H9 (cell line): Measurements from ENCODE around the gene NUP210L. TPM values are rescaled to one million over a fixed set of nuclear protein-coding genes. Genes with fewer than 3 reads are reported as not detected.
A peak's percentile ranks its signal among the peaks of the same experiment; 100 is the strongest.

Experiments used
- DNase-seq: peaks from one replicate; pipeline ENCODE4 v3.0.0-alpha.2; 2017
- H2AFZ ChIP-seq: one replicate; pipeline ENCODE4 v1.6.1; 2013; ENCODE audit warnings: mild to moderate bottlenecking, low read length, control low read depth, moderate library complexity
- H2AK5ac ChIP-seq: 2 replicates; pipeline ENCODE4 v1.6.1; 2013; ENCODE audit warnings: low read length, control low read depth, mixed read lengths; ENCODE audit not compliant: insufficient read length
- H2BK120ac ChIP-seq: one replicate; pipeline ENCODE4 v1.6.1; 2013; ENCODE audit warnings: low read depth, mild to moderate bottlenecking, low read length, control low read depth, inconsistent platforms; ENCODE audit not compliant: poor library complexity, severe bottlenecking
- H2BK12ac ChIP-seq: 2 replicates; pipeline ENCODE4 v1.6.1; 2013; ENCODE audit warnings: low read length, control low read depth, mixed read lengths, low read depth; ENCODE audit not compliant: insufficient read length
- H2BK15ac ChIP-seq: 2 replicates; pipeline ENCODE4 v1.6.1; 2013; ENCODE audit warnings: low read depth, low read length, control low read depth
- H2BK20ac ChIP-seq: one replicate; pipeline ENCODE4 v1.6.1; 2013; ENCODE audit warnings: low read depth, mild to moderate bottlenecking, low read length, control low read depth, inconsistent platforms; ENCODE audit not compliant: poor library complexity, severe bottlenecking
- H2BK5ac ChIP-seq: 2 replicates; pipeline ENCODE4 v1.6.1; 2013; ENCODE audit warnings: low read length, control low read depth, mixed read lengths; ENCODE audit not compliant: insufficient read length
- H3K14ac ChIP-seq: 2 replicates; pipeline ENCODE4 v1.6.1; 2013; ENCODE audit warnings: low read length, control low read depth; ENCODE audit not compliant: insufficient read depth
- H3K18ac ChIP-seq: 2 replicates; pipeline ENCODE4 v1.6.1; 2013; ENCODE audit warnings: low read depth, mild to moderate bottlenecking, mixed read lengths, low read length, control low read depth; ENCODE audit not compliant: insufficient read length
- H3K23ac ChIP-seq: 2 replicates; pipeline ENCODE4 v1.6.1; 2013; ENCODE audit warnings: low read length, control low read depth, mixed read lengths, low read depth; ENCODE audit not compliant: insufficient read length
- H3K23me2 ChIP-seq: 2 replicates; pipeline ENCODE4 v1.6.1; 2013; ENCODE audit warnings: low read depth, mild to moderate bottlenecking, mixed read lengths, low read length, control low read depth; ENCODE audit not compliant: insufficient read length, poor library complexity, severe bottlenecking
- H3K27ac ChIP-seq: 2 replicates; pipeline ENCODE4 v1.5.1; 2013; ENCODE audit warnings: low read length, control low read depth, mixed read lengths, low read depth; ENCODE audit not compliant: insufficient read length
- H3K27me3 ChIP-seq: 2 replicates; pipeline ENCODE4 v1.6.1; 2013; ENCODE audit warnings: low read length, control low read depth, inconsistent platforms; ENCODE audit not compliant: insufficient read depth
- H3K4ac ChIP-seq: 2 replicates; pipeline ENCODE4 v1.6.1; 2013; ENCODE audit warnings: low read depth, mild to moderate bottlenecking, control low read depth, inconsistent platforms, low read length, moderate library complexity
- H3K4me1 ChIP-seq: 2 replicates; pipeline ENCODE4 v1.6.1; 2013; ENCODE audit warnings: low read length, control low read depth, inconsistent platforms; ENCODE audit not compliant: insufficient read depth
- H3K4me2 ChIP-seq: 2 replicates; pipeline ENCODE4 v1.6.1; 2013; ENCODE audit warnings: low read length, control low read depth, mixed read lengths; ENCODE audit not compliant: insufficient read length, insufficient read depth
- H3K56ac ChIP-seq: 2 replicates; pipeline ENCODE4 v1.6.1; 2013; ENCODE audit warnings: low read depth, mild to moderate bottlenecking, mixed read lengths, low read length, control low read depth; ENCODE audit not compliant: insufficient read length
- H3K79me1 ChIP-seq: 2 replicates; pipeline ENCODE4 v1.6.1; 2013; ENCODE audit warnings: low read depth, mild to moderate bottlenecking, moderate library complexity, low read length, control low read depth, inconsistent platforms; ENCODE audit not compliant: insufficient read depth, poor library complexity, severe bottlenecking
- H3K79me2 ChIP-seq: 2 replicates; pipeline ENCODE4 v1.6.1; 2013; ENCODE audit warnings: low read length, control low read depth, inconsistent platforms; ENCODE audit not compliant: insufficient read depth
- H3K9ac ChIP-seq: 2 replicates; pipeline ENCODE4 v1.6.1; 2013; ENCODE audit warnings: low read length, control low read depth, mixed read lengths; ENCODE audit not compliant: insufficient read length; ENCODE audit errors: extremely low read depth
- H3K9me3 ChIP-seq: one replicate; pipeline ENCODE4 v1.6.1; 2013; ENCODE audit warnings: low read depth, low read length, inconsistent platforms; ENCODE audit not compliant: control insufficient read depth
- H3T11ph ChIP-seq: one replicate; pipeline ENCODE4 v1.6.1; 2013; ENCODE audit warnings: mild to moderate bottlenecking, low read length, control low read depth, inconsistent platforms
- H4K20me1 ChIP-seq: one replicate; pipeline ENCODE4 v1.6.1; 2013; ENCODE audit not compliant: control insufficient read depth, insufficient read length, insufficient read depth
- H4K5ac ChIP-seq: 2 replicates; pipeline ENCODE4 v1.6.1; 2013; ENCODE audit warnings: low read depth, mild to moderate bottlenecking, mixed read lengths, low read length, control low read depth; ENCODE audit not compliant: insufficient read length
- H4K8ac ChIP-seq: replicated peaks from 2 replicates; pipeline ENCODE4 v1.6.1; 2013; ENCODE audit warnings: low read length, control low read depth, mixed read lengths, low read depth; ENCODE audit not compliant: insufficient read length
- H4K91ac ChIP-seq: 2 replicates; pipeline ENCODE4 v1.6.1; 2013; ENCODE audit warnings: low read depth, mild to moderate bottlenecking, moderate library complexity, mixed read lengths, low read length, control low read depth; ENCODE audit not compliant: insufficient read length
- H3K27ac Mint-ChIP-seq, 3 experiments: 2 replicates in 2 of 3; 3 replicates in 1 of 3; pipeline ENCODE4 v1.8.0; 2020 to 2021; ENCODE audit warnings: mixed read lengths in 3 of 3, mild to moderate bottlenecking in 1 of 3, moderate library complexity in 1 of 3
- H3K27me3 Mint-ChIP-seq: 2 replicates; pipeline ENCODE4 v1.8.0; 2021; ENCODE audit warnings: low read depth, mild to moderate bottlenecking, moderate library complexity, mixed read lengths
- H3K36me3 Mint-ChIP-seq, 3 experiments: 2 replicates in 2 of 3; 3 replicates in 1 of 3; pipeline ENCODE4 v1.8.0; 2020 to 2021; ENCODE audit warnings: low read depth in 3 of 3, mixed read lengths in 3 of 3; ENCODE audit not compliant: insufficient read depth in 1 of 3
- H3K4me1 Mint-ChIP-seq, 2 experiments: 2 replicates each; pipeline ENCODE4 v1.8.0; 2020; ENCODE audit warnings: mixed read lengths in 2 of 2
- H3K4me3 Mint-ChIP-seq, 2 experiments: 2 replicates in 1 of 2; 3 replicates in 1 of 2; pipeline ENCODE4 v1.8.0; 2020 to 2021; ENCODE audit warnings: mild to moderate bottlenecking in 2 of 2, mixed read lengths in 2 of 2, moderate library complexity in 1 of 2
- H3K9me3 Mint-ChIP-seq, 2 experiments: 2 replicates in 1 of 2; 3 replicates in 1 of 2; pipeline ENCODE4 v1.8.0; 2020; ENCODE audit warnings: mild to moderate bottlenecking in 2 of 2, mixed read lengths in 2 of 2, moderate library complexity in 1 of 2
- WGBS: extraction: QIAGEN DNeasy Blood & Tissue Kit; methylation state at CpG from one replicate; pipeline ENCODE4 v1.1.7; 2013; ENCODE audit warnings: missing lambda C conversion rate, low lambda C conversion rate, mixed read lengths; ENCODE audit not compliant: insufficient read length; ENCODE audit errors: extremely low coverage; 5-methylcytosine and 5-hydroxymethylcytosine counted together
- total RNA-seq: library from RNA; stranded (reverse); gene quantifications from 2 replicates; pipeline ENCODE4 v1.2.1, GENCODE V29; 2021
- TF ChIP-seq, protein P1 (sequence below): fragments of 200-600 bp; sonication (generic); conservative IDR thresholded peaks from 3 replicates; pipeline ENCODE4 v1.8.0; 2021; ENCODE audit warnings: antibody characterized with exemption, mild to moderate bottlenecking

Gene NUP210L
- total RNA-seq, 1 experiment from 2014 or later, result 0.04 TPM

DNA sequence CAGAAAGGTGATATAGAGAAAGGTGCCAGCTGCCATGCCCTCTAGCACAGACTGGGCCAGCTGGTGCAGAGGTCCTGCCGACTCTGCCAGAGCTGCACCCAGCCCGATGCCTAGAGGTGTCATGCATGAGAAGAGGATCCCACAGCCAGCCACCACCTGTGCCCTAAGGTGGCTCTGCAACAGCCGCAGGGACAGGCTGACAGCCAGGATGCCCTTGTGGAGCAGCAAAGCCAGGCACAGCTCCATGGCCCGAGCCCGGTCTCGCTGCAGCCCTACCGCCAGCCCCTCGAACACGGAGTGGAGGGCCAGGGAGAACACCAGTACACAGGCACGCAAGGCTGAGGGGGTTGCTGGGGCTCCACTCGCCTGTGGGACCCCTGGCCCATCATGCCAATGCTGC lies 194.7 kb downstream of the NUP210L start:
- Histone ChIP-seq H2BK15ac (no peak overlapping the region), H3K9me3 (no peaks in the 10 kb centered on the region)
- H3K36me3 Mint-ChIP-seq, result peaks cover 25 to 36% (median 27%) of the 10 kb centered on the region in 3 experiments

More for the DNA sequence above, 194.7 kb downstream of the NUP210L start:
- peaks cover 42 to 54% of the 10 kb centered on the region in 2 experiments for H3K4me1 Mint-ChIP-seq
- H3K9me3 Mint-ChIP-seq, result no peaks in the 10 kb centered on the region; a peak in 1 of 5 replicates
- no peak for DNase-seq
- peaks cover 18% of the 10 kb centered on the region for H3K79me1 ChIP-seq
- no peak overlapping the region for H4K5ac ChIP-seq
- TF ChIP-seq, protein P1, sequence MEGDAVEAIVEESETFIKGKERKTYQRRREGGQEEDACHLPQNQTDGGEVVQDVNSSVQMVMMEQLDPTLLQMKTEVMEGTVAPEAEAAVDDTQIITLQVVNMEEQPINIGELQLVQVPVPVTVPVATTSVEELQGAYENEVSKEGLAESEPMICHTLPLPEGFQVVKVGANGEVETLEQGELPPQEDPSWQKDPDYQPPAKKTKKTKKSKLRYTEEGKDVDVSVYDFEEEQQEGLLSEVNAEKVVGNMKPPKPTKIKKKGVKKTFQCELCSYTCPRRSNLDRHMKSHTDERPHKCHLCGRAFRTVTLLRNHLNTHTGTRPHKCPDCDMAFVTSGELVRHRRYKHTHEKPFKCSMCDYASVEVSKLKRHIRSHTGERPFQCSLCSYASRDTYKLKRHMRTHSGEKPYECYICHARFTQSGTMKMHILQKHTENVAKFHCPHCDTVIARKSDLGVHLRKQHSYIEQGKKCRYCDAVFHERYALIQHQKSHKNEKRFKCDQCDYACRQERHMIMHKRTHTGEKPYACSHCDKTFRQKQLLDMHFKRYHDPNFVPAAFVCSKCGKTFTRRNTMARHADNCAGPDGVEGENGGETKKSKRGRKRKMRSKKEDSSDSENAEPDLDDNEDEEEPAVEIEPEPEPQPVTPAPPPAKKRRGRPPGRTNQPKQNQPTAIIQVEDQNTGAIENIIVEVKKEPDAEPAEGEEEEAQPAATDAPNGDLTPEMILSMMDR, result no peak
- H4K8ac ChIP-seq, result no peak overlapping the region
- H3K9ac ChIP-seq, result no peak overlapping the region
- no peak overlapping the region for H3K4me2 ChIP-seq
- no peak overlapping the region for H2BK120ac ChIP-seq
- no peak overlapping the region for H3K56ac ChIP-seq
- no peaks in the 10 kb centered on the region for H3K27me3 ChIP-seq
- H4K20me1 ChIP-seq, result no peaks in the 10 kb centered on the region
- H3K4ac ChIP-seq, result no peak overlapping the region
- H3K14ac ChIP-seq, result no peak overlapping the region
- no peak overlapping the region for H2BK5ac ChIP-seq
- no peak overlapping the region for H3K18ac ChIP-seq
- no peak overlapping the region for H3K23ac ChIP-seq
- H3K4me3 Mint-ChIP-seq, result peak overlapping the region in 1 of 2 experiments; percentile 100; a peak in 2 of 5 replicates
- peaks cover 40% of the 10 kb centered on the region for H3K79me2 ChIP-seq
- H3K27ac Mint-ChIP-seq, result peak overlapping the region in 1 of 3 experiments; percentile 87; a peak in 2 of 7 replicates
- no peak overlapping the region for H2AFZ ChIP-seq
- H4K91ac ChIP-seq, result no peak overlapping the region
- no peak overlapping the region for H2BK20ac ChIP-seq
- no peak overlapping the region for H3K27ac ChIP-seq
- H2AK5ac ChIP-seq, result no peak overlapping the region
- H3K27me3 Mint-ChIP-seq, result no peaks in the 10 kb centered on the region
- H2BK12ac ChIP-seq, result no peak overlapping the region
- H3K4me1 ChIP-seq, result no peaks in the 10 kb centered on the region
- H3K23me2 ChIP-seq, result peaks cover 29% of the 10 kb centered on the region
- no CpG with 5 or more reads among the region's 11 CpGs for WGBS
- H3T11ph ChIP-seq, result no peak overlapping the region
